ENCODE measurements around the gene STK36.

STK36 gene

DNA sequence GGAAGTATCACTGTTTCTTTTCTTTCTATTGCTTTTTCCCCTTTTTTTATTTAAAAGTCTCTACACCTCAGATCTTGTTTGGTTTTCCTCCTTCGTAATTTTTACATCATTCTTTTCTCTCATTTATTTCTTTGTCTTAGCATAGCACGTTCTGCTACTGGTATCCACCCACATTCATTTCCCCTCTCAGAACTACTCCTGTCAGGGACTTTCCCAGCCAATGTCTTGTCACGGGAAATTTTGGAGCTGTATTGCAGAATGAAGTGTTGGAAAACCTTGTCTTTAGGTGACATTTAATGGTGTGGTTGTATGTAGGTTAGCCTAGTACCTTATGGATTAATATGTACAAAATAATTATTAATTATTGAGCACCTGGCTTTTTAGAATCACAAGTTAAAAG, 72.7 kb downstream of the STK36 start:
- TF ChIP-seq, protein P1, sequence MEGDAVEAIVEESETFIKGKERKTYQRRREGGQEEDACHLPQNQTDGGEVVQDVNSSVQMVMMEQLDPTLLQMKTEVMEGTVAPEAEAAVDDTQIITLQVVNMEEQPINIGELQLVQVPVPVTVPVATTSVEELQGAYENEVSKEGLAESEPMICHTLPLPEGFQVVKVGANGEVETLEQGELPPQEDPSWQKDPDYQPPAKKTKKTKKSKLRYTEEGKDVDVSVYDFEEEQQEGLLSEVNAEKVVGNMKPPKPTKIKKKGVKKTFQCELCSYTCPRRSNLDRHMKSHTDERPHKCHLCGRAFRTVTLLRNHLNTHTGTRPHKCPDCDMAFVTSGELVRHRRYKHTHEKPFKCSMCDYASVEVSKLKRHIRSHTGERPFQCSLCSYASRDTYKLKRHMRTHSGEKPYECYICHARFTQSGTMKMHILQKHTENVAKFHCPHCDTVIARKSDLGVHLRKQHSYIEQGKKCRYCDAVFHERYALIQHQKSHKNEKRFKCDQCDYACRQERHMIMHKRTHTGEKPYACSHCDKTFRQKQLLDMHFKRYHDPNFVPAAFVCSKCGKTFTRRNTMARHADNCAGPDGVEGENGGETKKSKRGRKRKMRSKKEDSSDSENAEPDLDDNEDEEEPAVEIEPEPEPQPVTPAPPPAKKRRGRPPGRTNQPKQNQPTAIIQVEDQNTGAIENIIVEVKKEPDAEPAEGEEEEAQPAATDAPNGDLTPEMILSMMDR (IDR thresholded peaks at IDR 0.05; ENCODE audit: low read depth, low read length, missing control alignments), result no peak
- H3K4me3 ChIP-seq (replicated peaks; ENCODE audit: low read depth, low read length), result no peak overlapping the region
- DNase-seq (ENCODE audit: extremely low read depth, low read depth), result no peak

DNA sequence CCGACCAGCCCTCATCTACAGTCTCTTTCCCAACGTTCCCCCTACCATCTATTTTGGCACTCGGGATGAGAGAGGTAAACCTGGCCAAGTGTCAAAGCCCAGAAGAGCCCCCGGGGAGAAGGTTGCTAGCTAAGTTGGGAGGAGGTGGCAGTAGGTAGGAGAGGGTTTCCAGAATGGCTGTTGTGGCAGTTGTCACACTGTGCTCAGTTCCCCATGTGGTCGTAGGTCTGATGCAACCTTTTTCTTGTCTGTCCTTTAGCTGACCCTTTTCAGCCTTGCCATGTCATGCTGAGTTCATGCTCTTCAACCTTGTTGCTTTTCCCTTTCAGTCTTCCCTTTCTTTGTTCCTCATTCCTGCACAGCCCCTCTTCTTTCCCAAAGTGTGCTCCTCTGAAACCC, 73.3 kb downstream of the STK36 start:
- TF ChIP-seq, protein P1 (IDR thresholded peaks at IDR 0.05; ENCODE audit: low read depth, low read length, missing control alignments), result no peak
- no peak for DNase-seq (ENCODE audit: extremely low read depth, low read depth)
- no peak overlapping the region for H3K4me3 ChIP-seq (replicated peaks; ENCODE audit: low read depth, low read length)

DNA sequence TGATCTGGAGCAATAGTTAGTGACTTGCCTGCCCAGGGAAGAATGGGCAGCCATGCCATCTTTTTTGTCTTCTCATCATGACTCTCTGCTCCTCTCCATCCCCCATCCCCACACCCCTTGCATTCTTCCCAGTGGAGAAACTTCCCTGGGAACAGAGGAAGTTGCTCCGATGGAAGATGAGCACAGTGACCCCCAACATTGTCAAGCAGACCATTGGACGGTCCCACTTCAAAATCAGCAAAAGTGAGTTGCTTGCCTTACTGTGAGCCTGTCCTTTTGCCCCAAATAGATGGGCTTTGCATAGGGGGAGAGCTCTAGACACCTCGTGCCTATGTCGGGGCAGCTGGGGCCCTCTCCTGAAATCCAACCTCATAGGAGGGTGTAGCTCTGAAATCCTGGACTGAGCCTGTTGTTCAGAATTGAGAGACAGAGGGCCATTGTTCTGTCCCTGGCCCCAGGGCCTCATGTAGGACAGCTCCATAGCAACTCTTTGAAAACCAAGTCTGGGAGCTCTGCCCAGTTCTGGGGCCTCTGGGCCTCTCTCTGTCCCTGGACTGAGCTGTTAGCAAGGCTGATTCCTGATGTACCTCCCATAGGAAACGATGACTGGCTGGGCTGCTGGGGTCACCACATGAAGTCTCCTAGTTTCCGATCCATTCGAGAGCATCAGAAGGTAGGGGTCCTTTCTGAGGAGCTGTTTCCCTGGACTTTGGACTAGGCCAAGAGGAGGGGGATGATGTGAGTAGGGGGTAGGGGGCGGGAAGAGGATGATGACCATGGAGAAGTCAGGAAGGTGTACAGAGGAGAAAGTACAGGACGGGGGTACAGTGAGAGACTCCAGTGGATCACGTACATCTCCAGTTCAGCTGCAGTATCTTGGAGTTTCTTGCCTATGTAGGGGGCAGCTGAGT, 73.9 kb downstream of the STK36 start:
- no peak overlapping the region for H3K4me3 ChIP-seq (replicated peaks; ENCODE audit: low read depth, low read length)
- TF ChIP-seq, protein P1 (IDR thresholded peaks at IDR 0.05; ENCODE audit: low read depth, low read length, missing control alignments), result no peak
- DNase-seq (ENCODE audit: extremely low read depth, low read depth), result no peak

DNA sequence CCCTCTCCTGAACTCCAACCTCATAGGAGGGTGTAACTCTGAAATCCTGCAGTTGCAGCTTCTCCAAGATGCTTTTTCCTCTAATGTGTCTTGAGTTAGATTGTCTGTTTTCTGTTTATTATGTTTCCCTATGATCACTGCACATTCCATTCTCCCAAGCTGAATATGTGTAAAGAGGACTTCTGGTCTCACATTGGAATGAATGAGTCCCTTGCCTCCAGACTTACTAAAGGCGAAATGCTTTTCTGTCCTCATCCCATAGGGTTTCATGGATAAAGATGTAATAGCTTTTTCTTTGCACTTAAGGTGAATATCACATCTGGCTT, 74.5 kb downstream of the STK36 start:
- H3K4me3 ChIP-seq (replicated peaks; ENCODE audit: low read depth, low read length), result no peak overlapping the region
- no peak for DNase-seq (ENCODE audit: extremely low read depth, low read depth)
- TF ChIP-seq, protein P1 (IDR thresholded peaks at IDR 0.05; ENCODE audit: low read depth, low read length, missing control alignments), result no peak

DNA sequence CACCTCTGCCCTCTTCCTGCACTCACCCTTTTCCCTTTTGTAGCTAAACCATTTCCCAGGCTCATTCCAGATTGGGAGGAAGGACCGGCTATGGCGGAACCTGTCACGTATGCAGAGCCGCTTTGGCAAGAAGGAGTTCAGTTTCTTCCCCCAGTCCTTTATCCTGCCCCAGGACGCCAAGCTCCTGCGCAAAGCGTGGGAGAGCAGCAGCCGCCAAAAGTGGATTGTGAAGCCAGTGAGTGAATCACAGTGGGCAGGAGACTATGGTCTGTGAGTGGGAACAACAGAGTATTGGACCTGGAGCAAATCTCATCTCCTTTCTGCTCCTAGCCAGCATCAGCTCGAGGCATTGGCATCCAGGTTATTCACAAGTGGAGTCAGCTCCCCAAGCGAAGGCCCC, 75.1 kb downstream of the STK36 start:
- TF ChIP-seq, protein P1 (IDR thresholded peaks at IDR 0.05; ENCODE audit: low read depth, low read length, missing control alignments), result no peak
- DNase-seq (ENCODE audit: extremely low read depth, low read depth), result no peak
- no peak overlapping the region for H3K4me3 ChIP-seq (replicated peaks; ENCODE audit: low read depth, low read length)

DNA sequence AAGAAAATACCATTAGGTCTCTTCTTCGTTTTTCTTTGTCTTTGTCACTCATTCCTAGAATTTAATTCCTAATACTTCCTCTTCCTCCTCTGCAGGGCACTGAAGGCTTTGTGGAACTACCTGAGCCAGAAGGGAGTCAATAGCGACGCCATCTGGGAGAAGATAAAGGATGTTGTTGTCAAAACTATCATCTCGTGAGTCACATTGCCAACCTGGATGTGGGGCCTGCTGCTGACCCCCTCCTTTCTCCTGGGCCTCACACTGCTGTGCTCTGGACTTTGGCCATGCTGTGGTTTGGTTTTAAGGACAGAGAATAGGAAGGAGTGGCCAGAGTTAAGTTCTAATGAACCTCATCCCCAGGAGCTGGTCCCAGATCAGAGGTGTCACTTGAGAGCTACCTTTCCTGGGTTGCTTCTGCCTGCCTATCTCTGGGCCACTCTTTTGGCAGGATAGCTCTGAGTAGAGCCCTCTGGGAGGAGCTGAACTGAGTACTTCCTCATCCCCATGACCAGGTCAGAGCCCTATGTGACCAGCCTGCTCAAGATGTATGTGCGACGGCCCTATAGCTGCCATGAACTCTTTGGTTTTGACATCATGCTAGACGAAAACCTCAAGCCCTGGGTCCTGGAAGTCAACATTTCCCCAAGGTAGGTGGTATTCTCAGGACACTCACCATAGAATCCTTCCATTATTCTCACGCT, 77.0 kb downstream of the STK36 start:
- TF ChIP-seq, protein P1 (IDR thresholded peaks at IDR 0.05; ENCODE audit: low read depth, low read length, missing control alignments), result no peak
- H3K4me3 ChIP-seq (replicated peaks; ENCODE audit: low read depth, low read length), result no peak overlapping the region
- DNase-seq (ENCODE audit: extremely low read depth, low read depth), result no peak

Data from HFF-Myc (cell line).